ENCODE measurements around the gene ARTN.

ARTN gene

DNA sequence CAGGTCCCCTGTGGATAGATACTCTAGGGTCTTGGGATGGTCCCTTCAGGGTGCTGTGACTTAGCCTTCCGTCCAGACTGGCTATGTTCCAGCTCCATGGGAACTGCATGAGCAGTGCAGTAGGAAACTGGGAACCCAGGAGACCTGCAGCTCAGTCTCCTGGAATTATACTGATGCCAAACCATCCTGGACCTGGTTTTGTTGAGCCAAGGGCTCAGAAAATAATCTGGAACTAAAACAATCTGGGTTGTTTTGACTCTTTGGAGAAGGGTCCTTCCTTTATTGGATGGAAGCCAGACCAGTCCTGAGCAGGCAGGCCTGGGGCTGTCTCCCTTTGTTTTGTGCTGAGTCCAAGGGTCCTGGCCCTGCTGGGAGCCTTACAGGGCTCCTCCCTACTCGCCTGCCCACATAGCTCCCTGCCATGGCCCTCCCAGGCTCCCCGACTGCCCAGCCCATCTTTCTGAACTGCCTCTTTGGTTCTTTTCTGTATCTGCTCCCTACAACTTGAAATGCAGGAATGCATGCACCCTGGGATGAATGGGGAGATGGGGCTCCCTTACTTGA is 14.4 kb downstream of the ARTN start:
- no peak for DNase-seq (ENCODE audit: low read depth in 2 of 2)

DNA sequence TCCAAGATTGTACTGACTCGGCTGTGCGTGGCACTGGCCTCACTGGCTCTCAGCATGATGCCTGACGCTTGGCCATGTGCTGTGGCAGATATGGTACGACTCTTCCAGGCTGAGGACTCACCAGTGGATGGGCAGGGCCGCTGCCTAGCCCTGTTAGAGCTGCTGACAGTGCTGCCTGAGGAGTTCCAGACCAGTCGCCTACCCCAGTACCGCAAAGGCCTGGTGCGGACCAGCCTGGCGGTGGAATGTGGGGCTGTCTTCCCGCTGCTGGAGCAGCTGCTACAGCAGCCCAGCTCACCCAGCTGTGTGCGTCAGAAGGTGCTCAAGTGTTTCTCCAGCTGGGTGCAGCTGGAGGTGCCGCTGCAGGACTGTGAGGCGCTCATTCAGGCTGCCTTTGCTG is 16.1 kb downstream of the ARTN start:
- DNase-seq (ENCODE audit: low read depth in 2 of 2) = no peak

- DNase-seq (ENCODE audit: low read depth in 2 of 2) = no peak
Measured at GRCh38 chr1:43951021-43951985, 17.7 kb downstream of the ARTN start.

- no peak for DNase-seq (ENCODE audit: low read depth in 2 of 2)
Measured at GRCh38 chr1:43952731-43953346, 19.2 kb downstream of the ARTN start.

DNA sequence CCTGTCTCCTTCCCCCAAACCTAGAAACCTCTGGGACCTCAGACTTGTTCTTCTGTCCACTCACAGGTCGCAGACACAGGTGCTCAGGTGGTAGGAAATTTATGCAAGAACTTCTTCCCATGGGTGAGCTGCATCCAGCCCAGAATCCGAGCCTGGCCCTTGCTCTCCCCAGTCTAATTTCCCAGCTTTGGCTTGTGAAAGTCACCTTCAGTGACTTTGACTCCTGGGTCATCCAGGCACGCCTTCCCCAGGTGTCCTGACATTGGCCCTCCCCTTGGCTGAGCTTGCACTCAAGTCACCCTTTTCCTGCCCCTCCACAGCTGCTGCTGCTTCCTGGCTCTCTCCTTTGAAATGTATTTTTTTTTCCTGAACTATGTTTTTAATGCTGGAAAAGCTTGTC is 19.8 kb downstream of the ARTN start:
- no peak for DNase-seq (ENCODE audit: low read depth in 2 of 2)

DNA sequence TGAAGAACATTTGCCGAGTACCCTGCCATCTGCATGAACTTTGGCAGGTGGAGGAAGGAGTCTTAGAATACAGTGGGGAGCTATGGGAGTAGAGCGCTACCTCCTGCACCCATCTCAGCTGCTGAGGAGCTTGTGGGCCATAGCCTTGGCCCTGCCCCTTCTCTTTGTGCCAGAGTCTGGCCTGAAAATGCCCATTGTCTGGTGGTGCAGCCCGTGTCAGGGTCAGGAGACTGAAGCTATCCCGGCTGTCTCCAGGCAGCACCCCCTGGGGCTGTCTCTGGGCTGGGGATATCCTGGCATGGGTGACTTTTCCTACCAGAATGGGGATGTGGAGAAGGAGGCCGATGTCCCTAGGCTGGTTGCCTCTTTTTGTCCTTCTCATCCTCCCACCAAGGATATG is 20.4 kb downstream of the ARTN start:
- no peak for DNase-seq (ENCODE audit: low read depth in 2 of 2)

- DNase-seq (ENCODE audit: low read depth in 2 of 2) = no peak
Measured at GRCh38 chr1:43956234-43956633, 22.6 kb downstream of the ARTN start.

DNA sequence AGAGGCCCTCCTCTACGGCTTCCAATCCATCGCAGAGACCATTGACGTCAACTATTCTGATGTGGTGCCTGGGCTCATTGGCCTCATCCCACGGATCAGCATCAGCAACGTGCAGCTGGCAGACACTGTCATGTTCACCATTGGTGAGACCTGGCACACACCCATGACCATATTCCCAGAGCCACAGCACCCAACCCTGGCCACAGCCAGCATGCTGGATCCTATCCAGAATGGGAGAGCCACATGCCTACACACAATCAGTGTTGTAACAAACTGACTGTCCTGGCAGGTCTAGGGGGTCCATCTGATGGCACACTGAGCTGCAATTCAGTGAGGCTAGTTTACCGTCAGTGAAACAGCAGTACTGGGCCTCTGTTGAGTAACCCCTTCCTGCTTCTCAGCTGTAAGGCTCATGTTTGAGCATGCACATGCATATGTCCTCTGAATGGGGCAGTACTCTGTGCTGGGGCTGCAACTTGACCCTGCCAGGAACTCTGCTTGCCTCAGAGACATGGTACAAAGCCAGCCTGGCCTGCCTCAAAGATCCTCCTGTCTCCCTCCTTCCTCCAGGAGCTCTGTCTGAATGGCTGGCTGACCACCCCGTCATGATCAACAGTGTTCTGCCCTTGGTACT is 23.9 kb downstream of the ARTN start:
- DNase-seq (ENCODE audit: low read depth in 2 of 2) = no peak

DNA sequence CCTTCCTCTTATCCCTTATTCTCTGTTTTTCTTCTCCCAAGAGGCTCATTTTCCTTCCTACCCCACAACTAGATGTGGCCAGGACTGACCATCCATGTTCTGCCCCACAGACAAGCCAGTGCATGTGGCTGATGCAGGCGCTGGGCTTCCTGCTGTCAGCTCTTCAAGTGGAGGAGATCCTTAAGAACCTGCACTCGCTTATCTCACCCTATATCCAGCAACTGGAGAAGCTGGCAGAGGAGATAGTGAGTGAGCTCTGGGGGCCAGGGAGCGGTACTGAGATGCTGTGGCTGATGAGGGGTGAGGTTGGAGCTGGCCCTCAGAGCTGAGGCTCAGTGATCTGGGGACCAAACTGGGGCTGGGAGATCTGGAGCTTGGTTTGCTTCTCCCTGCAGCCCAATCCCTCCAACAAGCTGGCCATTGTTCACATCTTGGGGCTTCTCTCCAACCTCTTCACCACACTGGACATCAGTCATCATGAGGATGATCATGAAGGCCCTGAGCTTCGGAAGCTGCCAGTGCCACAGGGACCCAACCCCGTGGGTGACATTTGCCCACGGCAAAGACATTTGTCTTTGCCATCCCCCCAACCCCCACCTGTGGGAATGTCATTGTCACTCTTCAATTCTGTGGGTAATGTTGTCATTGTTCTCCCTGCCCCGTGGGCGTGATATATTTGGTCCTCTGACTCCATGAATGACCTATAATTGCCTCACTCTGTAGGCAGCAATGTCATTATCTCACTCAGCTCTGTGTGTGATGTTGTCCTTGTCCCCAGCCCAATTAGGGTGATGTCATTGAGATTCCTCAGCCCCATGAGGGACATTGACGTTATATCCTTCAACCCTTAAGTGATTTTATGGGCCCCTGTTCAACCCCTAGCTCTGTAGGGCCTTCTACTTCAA is 25.0 kb downstream of the ARTN start:
- no peak for DNase-seq (ENCODE audit: low read depth in 2 of 2)

GRCh38 chr1:43960798-43961197 is 27.2 kb downstream of the ARTN start:
- DNase-seq (ENCODE audit: low read depth in 2 of 2) = no peak

DNA sequence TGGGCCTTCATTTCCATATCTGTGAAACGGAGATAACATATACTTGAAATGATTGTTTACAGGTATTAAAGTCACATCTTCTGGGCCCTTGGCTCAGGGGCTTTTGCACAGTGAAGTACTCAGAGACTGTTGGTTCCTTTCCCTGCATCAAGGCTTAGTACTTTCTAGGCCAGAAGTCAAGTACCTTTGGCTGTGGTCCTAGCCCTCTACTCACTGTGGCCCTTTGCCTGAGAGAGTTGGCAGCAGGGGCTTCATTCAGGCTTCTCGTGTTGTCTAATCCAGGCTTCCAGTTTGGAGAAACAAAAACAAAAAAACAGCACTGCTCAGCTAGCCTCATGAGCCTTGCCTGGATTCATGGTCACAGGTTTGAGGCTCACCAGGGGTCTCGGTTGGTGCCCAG is 28.1 kb downstream of the ARTN start:
- DNase-seq (ENCODE audit: low read depth in 2 of 2) = no peak

DNA sequence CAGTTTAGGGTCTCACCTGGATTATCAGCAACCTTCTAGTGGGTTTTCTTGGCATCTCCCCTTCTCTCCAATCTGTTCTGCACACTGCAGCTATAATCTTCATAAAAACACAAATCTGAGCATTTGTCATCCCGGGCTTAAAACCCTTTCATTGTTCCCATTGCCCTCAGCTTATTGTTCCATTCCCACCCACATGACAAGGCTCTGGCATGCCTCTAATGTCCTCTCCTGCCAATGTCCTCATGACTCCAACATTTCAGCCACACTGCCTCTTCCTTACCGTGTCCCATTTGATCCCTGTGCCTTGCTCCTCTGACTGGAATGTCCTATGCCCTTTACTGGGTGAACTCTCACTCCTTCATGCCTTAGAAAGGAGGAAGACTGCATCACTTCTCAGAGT is 28.7 kb downstream of the ARTN start:
- DNase-seq (ENCODE audit: low read depth in 2 of 2) = no peak

- DNase-seq (ENCODE audit: low read depth in 2 of 2) = no peak
Measured at GRCh38 chr1:43963006-43963405, 29.4 kb downstream of the ARTN start.

DNA sequence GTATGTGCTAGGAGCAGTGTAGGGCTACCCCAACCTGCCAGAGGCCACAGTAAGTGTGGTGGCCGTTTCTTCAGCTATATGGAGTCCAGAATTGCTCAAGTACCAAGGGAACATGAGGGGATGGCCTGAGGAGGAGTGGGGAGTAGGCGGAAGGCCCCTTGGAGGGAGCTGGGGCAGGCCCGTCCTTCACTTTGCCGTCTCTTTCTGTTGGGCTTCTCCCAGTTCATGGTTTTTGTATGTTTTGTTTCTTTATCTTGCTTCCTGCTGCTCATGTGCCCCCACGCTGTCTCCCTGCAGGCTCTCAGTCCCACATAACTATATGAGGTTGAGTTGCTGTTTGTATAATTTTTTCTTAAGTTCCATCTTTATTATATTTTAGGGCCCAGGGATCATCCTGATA is 30.3 kb downstream of the ARTN start:
- no peak for DNase-seq (ENCODE audit: low read depth in 2 of 2)

GRCh38 chr1:43965316-43965715 is 31.7 kb downstream of the ARTN start:
- no peak for DNase-seq (ENCODE audit: low read depth in 2 of 2)

- DNase-seq (ENCODE audit: low read depth in 2 of 2) = no peak
Measured at GRCh38 chr1:43968348-43968948, 34.8 kb downstream of the ARTN start.

DNA sequence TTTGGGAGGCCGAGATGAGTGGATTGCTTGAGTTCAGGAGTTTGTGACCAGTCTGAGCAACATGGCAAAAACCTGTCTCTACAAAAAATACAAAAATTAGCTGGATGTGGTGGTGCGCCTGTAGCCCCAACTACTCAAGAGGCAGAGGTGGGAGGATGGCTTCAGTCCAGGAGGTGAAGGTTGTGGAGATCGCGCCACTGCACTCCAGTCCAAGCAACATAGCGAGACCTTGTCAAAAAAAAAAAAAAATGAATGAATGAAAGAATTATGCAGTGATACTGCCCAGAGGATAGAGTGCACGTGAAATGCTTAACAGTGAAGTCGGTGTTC is 35.8 kb downstream of the ARTN start:
- no peak for DNase-seq (ENCODE audit: low read depth in 2 of 2)

DNA sequence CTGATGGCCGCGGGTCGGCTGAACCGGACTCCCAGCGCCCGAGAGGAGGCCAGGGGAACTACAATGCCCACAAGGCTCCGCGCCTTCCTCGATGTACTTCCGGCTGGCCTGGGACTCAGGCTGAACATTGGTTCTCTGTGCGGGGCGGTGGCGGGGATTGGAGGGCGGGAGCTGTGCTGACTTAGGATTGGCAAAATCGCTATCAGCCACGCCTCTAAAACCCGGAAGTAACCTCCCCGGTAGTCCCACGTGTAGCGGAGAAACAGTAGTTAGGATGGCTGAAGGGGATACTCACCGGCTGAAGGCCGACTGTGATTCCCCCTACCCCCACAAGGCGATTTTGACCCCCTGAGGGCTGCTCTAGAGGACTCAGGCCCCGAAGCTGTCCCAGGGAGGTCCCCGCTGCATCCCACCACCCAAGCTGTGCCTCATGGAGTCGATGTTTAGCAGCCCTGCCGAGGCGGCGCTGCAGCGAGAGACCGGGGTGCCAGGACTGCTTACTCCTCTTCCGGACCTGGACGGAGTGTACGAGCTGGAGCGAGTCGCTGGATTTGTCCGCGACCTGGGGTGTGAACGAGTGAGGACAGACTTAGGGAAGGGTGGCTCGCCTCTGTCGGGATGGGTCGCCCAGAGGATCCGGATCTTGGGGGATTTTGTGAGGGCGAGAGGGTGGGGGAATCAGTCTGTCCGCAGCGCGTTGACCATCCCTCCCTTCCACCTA is 36.3 kb downstream of the ARTN start, which contains the start of gene DPH2:
DPH2 (plus strand) TSS at position 265 of the 721 bp plus-strand sequence; CDS start at position 431, 166 bp downstream.
- peak; percentile 82 to 88 for DNase-seq (ENCODE audit: low read depth in 2 of 2)

GRCh38 chr1:43970502-43970901 is 36.9 kb downstream of the ARTN start:
- no peak for DNase-seq (ENCODE audit: low read depth in 2 of 2)

DNA sequence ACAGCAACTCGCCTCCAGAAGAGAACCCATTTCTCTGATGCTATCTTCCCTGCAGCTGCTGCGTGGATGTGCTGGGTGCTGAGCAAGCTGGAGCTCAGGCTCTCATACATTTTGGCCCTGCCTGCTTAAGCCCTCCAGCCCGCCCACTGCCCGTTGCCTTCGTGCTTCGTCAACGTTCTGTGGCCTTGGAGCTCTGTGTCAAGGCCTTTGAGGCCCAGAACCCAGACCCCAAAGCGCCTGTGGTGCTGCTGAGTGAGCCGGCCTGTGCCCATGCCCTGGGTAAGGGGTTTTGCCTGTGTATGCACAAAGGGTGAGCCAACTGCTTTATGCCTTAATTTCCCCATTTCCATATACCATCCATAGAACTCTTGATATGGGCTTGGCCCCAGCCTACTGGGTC is 37.3 kb downstream of the ARTN start:
- DNase-seq (ENCODE audit: low read depth in 2 of 2) = no peak
